ENCODE measurements around the gene TRAF3IP3.

The TRAF3IP3 gene

GRCh38 chr1:209755926-209756614 lies at the start of gene TRAF3IP3:
TSS of gene TRAF3IP3 (plus strand) at chr1:209756053. CDS start at chr1:209760040, 3,987 bp downstream.
- Histone ChIP-seq H3K9ac (ENCODE audit: low read depth, low read length) (no peak within 1 kb of the TSS), H3K36me3 (ENCODE audit: control insufficient read depth, insufficient read depth, low read length) (no peaks in the 10 kb centered on the region), H3K27me3 (ENCODE audit: control insufficient read depth, insufficient read depth, low read length) (peaks cover 4% of the 10 kb centered on the region; the same call in 1 of the 2 replicates), H3K27ac (ENCODE audit: low read depth, low read length) (no peak within 1 kb of the TSS), H3K4me3 (ENCODE audit: low read depth, low read length) (no peak within 1 kb of the TSS), H3K9me3 (ENCODE audit: control insufficient read depth, insufficient read depth, low read length) (no peaks in the 10 kb centered on the region), H3K4me1 (ENCODE audit: control insufficient read depth, insufficient read depth, low read length) (no peaks in the 10 kb centered on the region)

- no peak overlapping the region for H3K27ac ChIP-seq (ENCODE audit: low read depth, low read length)
- no peak overlapping the region for H3K4me3 ChIP-seq (ENCODE audit: low read depth, low read length)
- no peaks in the 10 kb centered on the region for H3K36me3 ChIP-seq (ENCODE audit: control insufficient read depth, insufficient read depth, low read length)
- no peaks in the 10 kb centered on the region for H3K9me3 ChIP-seq (ENCODE audit: control insufficient read depth, insufficient read depth, low read length)
- H3K9ac ChIP-seq (ENCODE audit: low read depth, low read length), result no peak overlapping the region
- H3K4me1 ChIP-seq (ENCODE audit: control insufficient read depth, insufficient read depth, low read length), result no peaks in the 10 kb centered on the region; the same call in 1 of the 2 replicates
- no peaks in the 10 kb centered on the region for H3K27me3 ChIP-seq (ENCODE audit: control insufficient read depth, insufficient read depth, low read length)
Measured at GRCh38 chr1:209706622-209707021, 49.2 kb upstream of the TRAF3IP3 start.

- no peaks in the 10 kb centered on the region for H3K36me3 ChIP-seq (ENCODE audit: control insufficient read depth, insufficient read depth, low read length)
- no peaks in the 10 kb centered on the region; the same call in 1 of the 2 replicates for H3K4me1 ChIP-seq (ENCODE audit: control insufficient read depth, insufficient read depth, low read length)
- no peaks in the 10 kb centered on the region for H3K9me3 ChIP-seq (ENCODE audit: control insufficient read depth, insufficient read depth, low read length)
- no peak overlapping the region for H3K9ac ChIP-seq (ENCODE audit: low read depth, low read length)
- H3K4me3 ChIP-seq (ENCODE audit: low read depth, low read length), result no peak overlapping the region
- no peaks in the 10 kb centered on the region for H3K27me3 ChIP-seq (ENCODE audit: control insufficient read depth, insufficient read depth, low read length)
- H3K27ac ChIP-seq (ENCODE audit: low read depth, low read length), result no peak overlapping the region
Measured at GRCh38 chr1:209707308-209707707, 48.5 kb upstream of the TRAF3IP3 start.

GRCh38 chr1:209708297-209708696 lies 47.6 kb upstream of the TRAF3IP3 start:
- no peak overlapping the region for H3K27ac ChIP-seq (ENCODE audit: low read depth, low read length)
- H3K4me3 ChIP-seq (ENCODE audit: low read depth, low read length), result no peak overlapping the region
- no peaks in the 10 kb centered on the region for H3K27me3 ChIP-seq (ENCODE audit: control insufficient read depth, insufficient read depth, low read length)
- no peak overlapping the region for H3K9ac ChIP-seq (ENCODE audit: low read depth, low read length)
- no peaks in the 10 kb centered on the region for H3K9me3 ChIP-seq (ENCODE audit: control insufficient read depth, insufficient read depth, low read length)
- H3K4me1 ChIP-seq (ENCODE audit: control insufficient read depth, insufficient read depth, low read length), result no peaks in the 10 kb centered on the region; the same call in 1 of the 2 replicates
- H3K36me3 ChIP-seq (ENCODE audit: control insufficient read depth, insufficient read depth, low read length), result no peaks in the 10 kb centered on the region

- H3K27ac ChIP-seq (ENCODE audit: low read depth, low read length), result no peak overlapping the region
- H3K4me1 ChIP-seq (ENCODE audit: control insufficient read depth, insufficient read depth, low read length), result no peaks in the 10 kb centered on the region
- H3K4me3 ChIP-seq (ENCODE audit: low read depth, low read length), result no peak overlapping the region
- H3K9ac ChIP-seq (ENCODE audit: low read depth, low read length), result no peak overlapping the region
- no peaks in the 10 kb centered on the region for H3K9me3 ChIP-seq (ENCODE audit: control insufficient read depth, insufficient read depth, low read length)
- no peaks in the 10 kb centered on the region for H3K36me3 ChIP-seq (ENCODE audit: control insufficient read depth, insufficient read depth, low read length)
- H3K27me3 ChIP-seq (ENCODE audit: control insufficient read depth, insufficient read depth, low read length), result no peaks in the 10 kb centered on the region
Measured at GRCh38 chr1:209710093-209710492, 45.8 kb upstream of the TRAF3IP3 start.

GRCh38 chr1:209710847-209711246 lies 45.0 kb upstream of the TRAF3IP3 start:
- Histone ChIP-seq H3K9me3 (ENCODE audit: control insufficient read depth, insufficient read depth, low read length) (no peaks in the 10 kb centered on the region), H3K4me3 (ENCODE audit: low read depth, low read length) (no peak overlapping the region), H3K36me3 (ENCODE audit: control insufficient read depth, insufficient read depth, low read length) (no peaks in the 10 kb centered on the region), H3K27me3 (ENCODE audit: control insufficient read depth, insufficient read depth, low read length) (no peaks in the 10 kb centered on the region), H3K9ac (ENCODE audit: low read depth, low read length) (no peak overlapping the region), H3K27ac (ENCODE audit: low read depth, low read length) (no peak overlapping the region), H3K4me1 (ENCODE audit: control insufficient read depth, insufficient read depth, low read length) (no peaks in the 10 kb centered on the region)

GRCh38 chr1:209714338-209714737 lies 41.5 kb upstream of the TRAF3IP3 start:
- Histone ChIP-seq H3K36me3 (ENCODE audit: control insufficient read depth, insufficient read depth, low read length) (no peaks in the 10 kb centered on the region), H3K9me3 (ENCODE audit: control insufficient read depth, insufficient read depth, low read length) (no peaks in the 10 kb centered on the region), H3K9ac (ENCODE audit: low read depth, low read length) (no peak overlapping the region), H3K4me3 (ENCODE audit: low read depth, low read length) (no peak overlapping the region), H3K4me1 (ENCODE audit: control insufficient read depth, insufficient read depth, low read length) (no peaks in the 10 kb centered on the region), H3K27ac (ENCODE audit: low read depth, low read length) (no peak overlapping the region), H3K27me3 (ENCODE audit: control insufficient read depth, insufficient read depth, low read length) (no peaks in the 10 kb centered on the region)

GRCh38 chr1:209715314-209715713 lies 40.5 kb upstream of the TRAF3IP3 start:
- Histone ChIP-seq H3K36me3 (ENCODE audit: control insufficient read depth, insufficient read depth, low read length) (no peaks in the 10 kb centered on the region), H3K9me3 (ENCODE audit: control insufficient read depth, insufficient read depth, low read length) (no peaks in the 10 kb centered on the region), H3K4me1 (ENCODE audit: control insufficient read depth, insufficient read depth, low read length) (no peaks in the 10 kb centered on the region), H3K27ac (ENCODE audit: low read depth, low read length) (no peak overlapping the region), H3K9ac (ENCODE audit: low read depth, low read length) (no peak overlapping the region), H3K4me3 (ENCODE audit: low read depth, low read length) (no peak overlapping the region), H3K27me3 (ENCODE audit: control insufficient read depth, insufficient read depth, low read length) (no peaks in the 10 kb centered on the region)

GRCh38 chr1:209717818-209718217 lies 38.0 kb upstream of the TRAF3IP3 start:
- no peak overlapping the region for H3K9ac ChIP-seq (ENCODE audit: low read depth, low read length)
- H3K36me3 ChIP-seq (ENCODE audit: control insufficient read depth, insufficient read depth, low read length), result no peaks in the 10 kb centered on the region
- no peaks in the 10 kb centered on the region for H3K4me1 ChIP-seq (ENCODE audit: control insufficient read depth, insufficient read depth, low read length)
- no peak overlapping the region for H3K4me3 ChIP-seq (ENCODE audit: low read depth, low read length)
- no peaks in the 10 kb centered on the region for H3K9me3 ChIP-seq (ENCODE audit: control insufficient read depth, insufficient read depth, low read length)
- H3K27ac ChIP-seq (ENCODE audit: low read depth, low read length), result no peak overlapping the region
- H3K27me3 ChIP-seq (ENCODE audit: control insufficient read depth, insufficient read depth, low read length), result no peaks in the 10 kb centered on the region; the same call in 1 of the 2 replicates

GRCh38 chr1:209720326-209720725 lies 35.5 kb upstream of the TRAF3IP3 start:
- H3K27me3 ChIP-seq (ENCODE audit: control insufficient read depth, insufficient read depth, low read length), result no peaks in the 10 kb centered on the region; the same call in 1 of the 2 replicates
- no peak overlapping the region for H3K4me3 ChIP-seq (ENCODE audit: low read depth, low read length)
- no peaks in the 10 kb centered on the region for H3K4me1 ChIP-seq (ENCODE audit: control insufficient read depth, insufficient read depth, low read length)
- no peak overlapping the region for H3K9ac ChIP-seq (ENCODE audit: low read depth, low read length)
- no peak overlapping the region for H3K27ac ChIP-seq (ENCODE audit: low read depth, low read length)
- H3K36me3 ChIP-seq (ENCODE audit: control insufficient read depth, insufficient read depth, low read length), result no peaks in the 10 kb centered on the region
- no peaks in the 10 kb centered on the region for H3K9me3 ChIP-seq (ENCODE audit: control insufficient read depth, insufficient read depth, low read length)

GRCh38 chr1:209720826-209721225 lies 35.0 kb upstream of the TRAF3IP3 start:
- no peak overlapping the region for H3K27ac ChIP-seq (ENCODE audit: low read depth, low read length)
- no peaks in the 10 kb centered on the region for H3K9me3 ChIP-seq (ENCODE audit: control insufficient read depth, insufficient read depth, low read length)
- H3K36me3 ChIP-seq (ENCODE audit: control insufficient read depth, insufficient read depth, low read length), result no peaks in the 10 kb centered on the region
- no peaks in the 10 kb centered on the region for H3K4me1 ChIP-seq (ENCODE audit: control insufficient read depth, insufficient read depth, low read length)
- no peak overlapping the region for H3K9ac ChIP-seq (ENCODE audit: low read depth, low read length)
- no peak overlapping the region for H3K4me3 ChIP-seq (ENCODE audit: low read depth, low read length)
- no peaks in the 10 kb centered on the region; the same call in 1 of the 2 replicates for H3K27me3 ChIP-seq (ENCODE audit: control insufficient read depth, insufficient read depth, low read length)

All from HUES48 (cell line).